ENCODE results near the gene SLC2A9.

The SLC2A9 gene

DNA sequence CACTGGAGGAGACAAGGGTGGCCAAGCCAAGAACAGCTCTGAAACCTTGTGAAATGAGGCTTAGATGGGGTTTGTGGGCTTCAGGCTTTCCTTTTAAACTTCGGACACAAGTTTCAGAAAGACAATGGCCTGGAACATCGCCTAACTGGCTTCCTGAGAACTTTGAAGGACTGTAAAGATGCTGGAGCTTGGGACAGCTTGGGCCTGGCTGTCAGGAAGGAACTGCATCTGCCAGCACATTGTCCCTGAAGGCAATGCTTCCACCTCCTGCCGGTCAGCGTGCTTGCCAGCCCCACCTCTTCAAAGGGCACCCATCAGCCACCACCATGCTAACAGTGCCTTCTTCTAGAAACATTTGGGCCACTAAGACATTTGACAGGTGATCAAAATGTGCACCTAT is 132.0 kb downstream of the SLC2A9 start:
- TF ChIP-seq TAF1 (IDR thresholded peaks at IDR 0.05; ENCODE audit: low read depth) (no peak), ZBTB7A (IDR thresholded peaks at IDR 0.05; ENCODE audit: low read depth) (no peak), NFIC (IDR thresholded peaks at IDR 0.05) (no peak), EP300 (IDR thresholded peaks at IDR 0.05; ENCODE audit: borderline replicate concordance) (no peak), RAD21 (IDR thresholded peaks at IDR 0.05; ENCODE audit: low read depth) (no peak), YY1 (IDR thresholded peaks at IDR 0.05; ENCODE audit: low read depth) (no peak), MAX (IDR thresholded peaks at IDR 0.05) (no peak), CEBPB (IDR thresholded peaks at IDR 0.05) (no peak)
- TF ChIP-seq, protein P1, sequence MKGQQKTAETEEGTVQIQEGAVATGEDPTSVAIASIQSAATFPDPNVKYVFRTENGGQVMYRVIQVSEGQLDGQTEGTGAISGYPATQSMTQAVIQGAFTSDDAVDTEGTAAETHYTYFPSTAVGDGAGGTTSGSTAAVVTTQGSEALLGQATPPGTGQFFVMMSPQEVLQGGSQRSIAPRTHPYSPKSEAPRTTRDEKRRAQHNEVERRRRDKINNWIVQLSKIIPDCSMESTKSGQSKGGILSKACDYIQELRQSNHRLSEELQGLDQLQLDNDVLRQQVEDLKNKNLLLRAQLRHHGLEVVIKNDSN (IDR thresholded peaks at IDR 0.05), result no peak

DNA sequence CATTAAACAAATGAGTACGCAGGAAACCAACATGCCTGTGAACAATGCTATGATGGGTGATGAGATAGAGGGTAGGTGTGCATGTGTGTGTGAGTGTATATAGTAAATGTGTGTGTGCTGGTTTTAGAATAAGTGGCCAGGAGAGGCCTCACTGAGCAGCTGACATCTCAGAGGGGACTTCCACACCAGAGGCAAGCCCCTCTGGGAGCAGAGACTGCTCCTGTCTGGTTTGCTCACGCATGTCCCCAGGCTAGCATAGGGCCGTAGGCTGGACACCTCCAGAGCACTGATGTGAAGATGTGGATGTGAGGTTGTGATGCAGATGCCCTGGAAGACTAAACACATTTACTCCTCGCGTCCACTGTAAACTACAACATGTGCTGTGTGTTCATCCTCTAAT is 135.3 kb downstream of the SLC2A9 start:
- TF ChIP-seq ZBTB7A (IDR thresholded peaks at IDR 0.05; ENCODE audit: low read depth), result no peak
- no peak for TF ChIP-seq MAX (IDR thresholded peaks at IDR 0.05)
- no peak for TF ChIP-seq REST (IDR thresholded peaks at IDR 0.05; ENCODE audit: low read depth)
- TF ChIP-seq FOXM1 (IDR thresholded peaks at IDR 0.05; ENCODE audit: borderline replicate concordance, low read depth), result no peak
- TF ChIP-seq, protein P1 (IDR thresholded peaks at IDR 0.05), result no peak
- TF ChIP-seq TAF1 (IDR thresholded peaks at IDR 0.05; ENCODE audit: low read depth), result no peak
- TF ChIP-seq RAD21 (IDR thresholded peaks at IDR 0.05; ENCODE audit: low read depth), result no peak
- no peak for TF ChIP-seq YY1 (IDR thresholded peaks at IDR 0.05; ENCODE audit: low read depth)

GRCh38 chr4:9880406-9881197 is 140.7 kb downstream of the SLC2A9 start:
- TF ChIP-seq REST (IDR thresholded peaks at IDR 0.05; ENCODE audit: low read depth), result no peak
- TF ChIP-seq TCF12 (IDR thresholded peaks at IDR 0.05; ENCODE audit: low read depth), result no peak
- TF ChIP-seq, protein P1 (IDR thresholded peaks at IDR 0.05), result no peak
- no peak for TF ChIP-seq MAX (IDR thresholded peaks at IDR 0.05)
- no peak for TF ChIP-seq EGR1 (IDR thresholded peaks at IDR 0.05)
- TF ChIP-seq RAD21 (IDR thresholded peaks at IDR 0.05; ENCODE audit: low read depth), result no peak
- TF ChIP-seq CEBPB (IDR thresholded peaks at IDR 0.05), result no peak
- no peak for TF ChIP-seq EP300 (IDR thresholded peaks at IDR 0.05; ENCODE audit: borderline replicate concordance)
- no peak for TF ChIP-seq NFIC (IDR thresholded peaks at IDR 0.05)
- no peak for TF ChIP-seq ZBTB7A (IDR thresholded peaks at IDR 0.05; ENCODE audit: low read depth)

GRCh38 chr4:9877123-9877522 is 144.2 kb downstream of the SLC2A9 start:
- TF ChIP-seq TAF1 (IDR thresholded peaks at IDR 0.05; ENCODE audit: low read depth), result no peak
- TF ChIP-seq EGR1 (IDR thresholded peaks at IDR 0.05), result no peak
- no peak for TF ChIP-seq ZBTB7A (IDR thresholded peaks at IDR 0.05; ENCODE audit: low read depth)
- no peak for TF ChIP-seq FOXM1 (IDR thresholded peaks at IDR 0.05; ENCODE audit: borderline replicate concordance, low read depth)
- TF ChIP-seq REST (IDR thresholded peaks at IDR 0.05; ENCODE audit: low read depth), result no peak
- no peak for TF ChIP-seq YY1 (IDR thresholded peaks at IDR 0.05; ENCODE audit: low read depth)
